H1 (cell line): ENCODE results near the gene KLK1. TPM values are rescaled to one million over a fixed set of nuclear protein-coding genes. Genes with fewer than 3 reads are reported as not detected.

Source experiments
- CTCF ChIA-PET: fragments of 300-600 bp; sonication (Branson Sonifier 250); formaldehyde crosslinking; loops from one replicate; lab custom pipeline; 2021; ENCODE audit not compliant: partially characterized antibody; lab: Charles Lee
- POLR2A ChIA-PET: fragments of 300-600 bp; sonication (Branson Sonifier 250); formaldehyde crosslinking; loops from one replicate; lab custom pipeline; 2021; ENCODE audit warnings: inconsistent platforms; ENCODE audit not compliant: partially characterized antibody; lab: Charles Lee
- DNase-seq, 2 experiments: peaks; one replicate each; pipeline versions ENCODE4 v3.0.0 to v3.0.0-alpha.2; 2010 to 2022; ENCODE audit warnings: low spot score in 2 of 2, low read depth in 1 of 2, mixed read lengths in 1 of 2
- FAIRE-seq: peaks from 2 replicates; lab custom pipeline; 2011; peaks lifted over from hg19 to GRCh38; lab: Jason Lieb, UNC
- H2AFZ ChIP-seq: 2 replicates; pipeline ENCODE4 v1.8.1; 2012; ENCODE audit warnings: low read length, inconsistent platforms
- H2AK5ac ChIP-seq: 2 replicates; pipeline ENCODE4 v1.6.1; 2013; ENCODE audit warnings: low read depth, low read length
- H2BK120ac ChIP-seq: replicated peaks from 2 replicates; pipeline ENCODE3; 2013; ENCODE audit warnings: low read depth, low read length, inconsistent platforms
- H2BK12ac ChIP-seq: 2 replicates; pipeline ENCODE4 v1.6.1; 2013; ENCODE audit warnings: low read depth, low read length
- H2BK15ac ChIP-seq: 2 replicates; pipeline ENCODE4 v1.6.1; 2013; ENCODE audit warnings: low read length
- H2BK20ac ChIP-seq: 2 replicates; pipeline ENCODE4 v1.6.1; 2013; ENCODE audit warnings: low read length
- H2BK5ac ChIP-seq: 2 replicates; pipeline ENCODE4 v1.6.1; 2013; ENCODE audit warnings: low read depth, low read length
- H3K14ac ChIP-seq: 2 replicates; pipeline ENCODE4 v1.6.1; 2013; ENCODE audit warnings: inconsistent platforms; ENCODE audit not compliant: insufficient read length
- H3K18ac ChIP-seq: 2 replicates; pipeline ENCODE4 v1.6.1; 2013; ENCODE audit warnings: low read length; ENCODE audit errors: extremely low read depth
- H3K23ac ChIP-seq: 2 replicates; pipeline ENCODE4 v1.6.1; 2013; ENCODE audit warnings: inconsistent platforms; ENCODE audit not compliant: insufficient read length
- H3K23me2 ChIP-seq: 2 replicates; pipeline ENCODE4 v1.6.1; 2013; ENCODE audit warnings: low read depth, low read length
- H3K27ac ChIP-seq: 2 replicates; pipeline ENCODE4 v1.6.1; 2011; ENCODE audit warnings: low read depth, low read length, inconsistent platforms
- H3K27me3 ChIP-seq, 4 experiments: replicated peaks in 1 of 4; 1 replicate in 1 of 4; 2 replicates in 3 of 4; pipeline versions ENCODE4 v1.6.1 to v1.8.1; 2011 to 2013; ENCODE audit warnings: low read length in 3 of 4, mild to moderate bottlenecking in 3 of 4, inconsistent platforms in 2 of 4, mixed read lengths in 2 of 4, moderate library complexity in 1 of 4; ENCODE audit not compliant: control insufficient read depth in 3 of 4, insufficient read depth in 3 of 4; ENCODE audit errors: extremely low read depth in 1 of 4
- H3K36me3 ChIP-seq, 4 experiments: 2 replicates each; pipeline versions ENCODE4 v1.6.1 to v1.8.1; 2011 to 2013; ENCODE audit warnings: mild to moderate bottlenecking in 4 of 4, low read length in 3 of 4, moderate library complexity in 2 of 4, control low read depth in 1 of 4, inconsistent platforms in 1 of 4; ENCODE audit not compliant: insufficient read depth in 4 of 4, control insufficient read depth in 2 of 4
- H3K4ac ChIP-seq: replicated peaks from 2 replicates; pipeline ENCODE3; 2013; ENCODE audit warnings: low read length, low read depth, mixed read lengths, inconsistent platforms; ENCODE audit not compliant: insufficient read length
- H3K4me1 ChIP-seq, 4 experiments: replicated peaks in 1 of 4; 1 replicate in 1 of 4; 2 replicates in 3 of 4; pipeline versions ENCODE4 v1.6.1 to v1.8.1; 2011 to 2013; ENCODE audit warnings: low read length in 3 of 4, inconsistent platforms in 2 of 4, mixed read lengths in 1 of 4; ENCODE audit not compliant: insufficient read depth in 4 of 4, control insufficient read depth in 3 of 4
- H3K4me2 ChIP-seq, 2 experiments: 2 replicates each; pipeline versions ENCODE4 v1.6.1 to v1.8.1; 2011 to 2013; ENCODE audit warnings: low read depth in 2 of 2, low read length in 2 of 2, control low read depth in 1 of 2, inconsistent platforms in 1 of 2, mild to moderate bottlenecking in 1 of 2; ENCODE audit not compliant: insufficient read depth in 1 of 2
- H3K4me3 ChIP-seq, 4 experiments: fragments of 200-600, 300-600 bp in 1 of 4; sonication (generic), shearing (Covaris generic), sonication (Bioruptor Twin) in 1 of 4; 2 replicates each; pipeline versions ENCODE4 v1.5.1 to v1.8.1; 2011 to 2016; ENCODE audit warnings: low read length in 4 of 4, low read depth in 3 of 4, control low read depth in 2 of 4, inconsistent platforms in 2 of 4, mild to moderate bottlenecking in 2 of 4, mixed read lengths in 1 of 4, moderate library complexity in 1 of 4; ENCODE audit not compliant: insufficient read depth in 2 of 4; ENCODE audit errors: extremely low read depth in 1 of 4
- H3K56ac ChIP-seq: replicated peaks from 2 replicates; pipeline ENCODE3; 2013; ENCODE audit warnings: low read depth, mild to moderate bottlenecking, mixed read lengths, low read length, inconsistent platforms; ENCODE audit not compliant: insufficient read length
- H3K79me1 ChIP-seq: 2 replicates; pipeline ENCODE4 v1.6.1; 2013; ENCODE audit warnings: low read depth, low read length, control low read depth
- H3K79me2 ChIP-seq, 2 experiments: 2 replicates each; pipeline versions ENCODE4 v1.6.1 to v1.8.1; 2012 to 2013; ENCODE audit warnings: low read length in 2 of 2, mild to moderate bottlenecking in 2 of 2, inconsistent platforms in 1 of 2; ENCODE audit not compliant: insufficient read depth in 2 of 2, control insufficient read depth in 1 of 2
- H3K9ac ChIP-seq, 4 experiments: replicated peaks in 1 of 4; 1 replicate in 1 of 4; 2 replicates in 3 of 4; pipeline versions ENCODE4 v1.6.1 to v1.8.1; 2011 to 2013; ENCODE audit warnings: low read depth in 3 of 4, low read length in 3 of 4, control low read depth in 2 of 4, mild to moderate bottlenecking in 2 of 4, moderate library complexity in 2 of 4, inconsistent platforms in 1 of 4; ENCODE audit errors: extremely low read depth in 1 of 4
- H3K9me3 ChIP-seq, 2 experiments: 2 replicates each; pipeline versions ENCODE4 v1.6.1 to v1.8.1; 2012 to 2013; ENCODE audit warnings: mild to moderate bottlenecking in 2 of 2, moderate library complexity in 2 of 2, control low read depth in 1 of 2, inconsistent platforms in 1 of 2, low read depth in 1 of 2, low read length in 1 of 2, mixed read lengths in 1 of 2; ENCODE audit not compliant: insufficient read depth in 2 of 2
- H4K20me1 ChIP-seq, 2 experiments: replicated peaks in 1 of 2; 2 replicates each; pipeline versions ENCODE3 to v1.8.1; 2011 to 2013; ENCODE audit warnings: inconsistent platforms in 2 of 2, low read length in 2 of 2, mild to moderate bottlenecking in 1 of 2; ENCODE audit not compliant: insufficient read depth in 2 of 2, control insufficient read depth in 1 of 2
- H4K5ac ChIP-seq: 2 replicates; pipeline ENCODE4 v1.6.1; 2013; ENCODE audit warnings: low read length, low read depth, mixed read lengths, inconsistent platforms; ENCODE audit not compliant: insufficient read length
- H4K8ac ChIP-seq: 2 replicates; pipeline ENCODE4 v1.8.0; 2013; ENCODE audit warnings: mild to moderate bottlenecking, moderate library complexity, low read length, inconsistent platforms; ENCODE audit not compliant: insufficient read depth; ENCODE audit errors: extremely low read depth
- H4K91ac ChIP-seq: replicated peaks from 2 replicates; pipeline ENCODE3; 2013; ENCODE audit warnings: low read length, mixed read lengths, inconsistent platforms; ENCODE audit not compliant: insufficient read length
- PHF8 ChIP-seq: fragments of 200-600 bp; sonication (generic); conservative IDR thresholded peaks from 2 replicates; pipeline ENCODE4 v1.7.1; 2012; ENCODE audit warnings: low read depth, mild to moderate bottlenecking, inconsistent platforms, low read length, moderate library complexity
- POLR2AphosphoS5 ChIP-seq: IDR thresholded peaks from 2 replicates; pipeline ENCODE4 v1.6.1; 2011; ENCODE audit warnings: low read depth, low read length
- RNF2 ChIP-seq: fragments of 200-900, 300-1000 bp; sonication (generic); IDR thresholded peaks from 2 replicates; pipeline ENCODE4 v1.7.1; 2016; ENCODE audit warnings: borderline replicate concordance, low read depth, mild to moderate bottlenecking, antibody characterized with exemption, low read length; ENCODE audit not compliant: poor library complexity, severe bottlenecking; ENCODE audit errors: missing control alignments
- TAF7 ChIP-seq: optimal IDR thresholded peaks from 2 replicates; pipeline ENCODE3; 2011; ENCODE audit warnings: low read depth, mild to moderate bottlenecking, inconsistent platforms, low read length, moderate library complexity, borderline replicate concordance
- WGBS, 2 experiments: shearing (Covaris generic) in 1 of 2; methylation state at CpG; one replicate each; pipeline versions ENCODE4 v1.1.6 to v1.1.7; 2013 to 2015; ENCODE audit warnings: low lambda C conversion rate in 2 of 2, mixed read lengths in 2 of 2, inconsistent platforms in 1 of 2, low coverage in 1 of 2, missing lambda C conversion rate in 1 of 2; ENCODE audit not compliant: insufficient replicate concordance in 2 of 2, insufficient coverage in 1 of 2, insufficient read length in 1 of 2; ENCODE audit errors: extremely low coverage in 1 of 2, missing lambda C conversion rate in 1 of 2; 5-methylcytosine and 5-hydroxymethylcytosine counted together
- polyA plus RNA-seq, 7 experiments: library from polyadenylated mRNA; depleted of rRNA in 3 of 7; stranded (reverse) in 5 of 7; unstranded in 2 of 7; fragments of >200 nt in 5 of 7; fragments of 200-250 nt in 2 of 7; gene quantifications; 1 replicate in 5 of 7; 2 replicates in 1 of 7; 4 replicates in 1 of 7; pipeline versions ENCODE4 v1.2.1 to v1.2.3, GENCODE V29; 2011 to 2013; ENCODE audit warnings: missing spikeins in 2 of 7, mixed read lengths in 2 of 7
- total RNA-seq: library from RNA; stranded (reverse); fragmentation: NEBNext Ultra II Directional; extraction: Animal tissue kit (Norgen Biotek cat#: 25700); gene quantifications from 2 replicates; pipeline ENCODE4 v1.2.1, GENCODE V29; 2021

The KLK1 gene
- total and polyA plus RNA-seq, 2 of the 8 experiments (the other 6 are each of a cell fraction or from before 2014, with no cell fraction given): 3.4 to 4.0 TPM

DNA sequence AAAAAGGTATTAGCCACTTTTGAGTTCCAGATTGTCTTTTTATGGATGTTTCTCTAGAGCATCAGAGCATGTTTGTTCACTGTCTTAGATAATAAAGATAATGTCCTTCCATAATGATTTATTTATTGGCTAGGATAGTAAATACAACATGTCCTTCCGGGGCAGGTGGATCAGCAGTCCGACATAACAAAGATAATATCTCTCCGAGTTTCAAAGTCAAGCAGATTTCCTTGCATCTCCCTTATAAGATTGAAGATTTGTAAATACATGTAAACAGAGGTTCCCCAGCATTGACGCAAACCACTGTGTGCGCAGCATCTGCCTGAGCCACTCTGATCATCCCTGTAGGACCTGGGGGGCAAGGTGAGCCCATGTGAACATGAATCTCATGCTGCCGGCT lies 18.5 kb upstream of the KLK1 start:
- Histone ChIP-seq H2AFZ (no peak overlapping the region), H3K27me3 (peaks cover 0 to 3% (median 0%) of the 10 kb centered on the region in 4 experiments; a peak in 4 of 7 replicates), H2BK12ac (no peak overlapping the region), H4K91ac (no peak overlapping the region), H4K20me1 (no peaks in the 10 kb centered on the region), H3K9me3 (0 out of 4 replicates have a peak, but pooled peaks cover 0 to 4% of the 10 kb centered on the region in 2 experiments), H3K23me2 (no peaks in the 10 kb centered on the region), H4K5ac (no peak overlapping the region), H2BK5ac (no peak overlapping the region), H3K4ac (no peak overlapping the region), H3K23ac (no peak overlapping the region), H3K36me3 (no peaks in the 10 kb centered on the region), H2BK15ac (no peak overlapping the region), H4K8ac (no peak overlapping the region), H2BK20ac (no peak overlapping the region), H3K18ac (no peak overlapping the region), H3K4me3 (no peak overlapping the region), H3K14ac (no peak overlapping the region), H3K79me2 (no peaks in the 10 kb centered on the region), H3K9ac (no peak overlapping the region), H2AK5ac (no peak overlapping the region), H3K79me1 (no peaks in the 10 kb centered on the region), H2BK120ac (no peak overlapping the region), H3K56ac (no peak overlapping the region), H3K4me2 (no peak overlapping the region), H3K4me1 (0 out of 7 replicates have a peak, but pooled peaks cover 0 to 2% (median 0%) of the 10 kb centered on the region in 4 experiments), H3K27ac (no peak overlapping the region)
- 91% methylated on average over 6 of the region's 6 CpGs; no CpG with 5 or more reads in 1 of the 2 experiments for WGBS, 2 experiments
- CTCF ChIA-PET: no interaction called here
- POLR2A ChIA-PET: no interaction called here
- DNase-seq (no peak), FAIRE-seq (no peak)
- TF ChIP-seq PHF8 (no peak), TAF7 (no peak), POLR2AphosphoS5 (no peak), RNF2 (no peak)
